Left lobe of liver (tissue), 1 donor: ENCODE results near the gene TAS2R5. TPM values are rescaled to one million over a fixed set of nuclear protein-coding genes. Genes with fewer than 3 reads are reported as not detected.

Experiments
- total RNA-seq: library from RNA; stranded (reverse); gene quantifications from one replicate; pipeline ENCODE4 v1.2.1, GENCODE V29; 2021
- donor health status: DM: no; HTN: yes; CAD: no.

TAS2R5 gene
- total RNA-seq, 1 donor from 2014 or later = 0.45 TPM

Other genes with a start within 250 kb of the TAS2R5 start
- 8.7 TPM for gene AGK, start 238.8 kb upstream of the TAS2R5 start, total RNA-seq
- 29.8 TPM for gene DENND11, start 88.1 kb upstream of the TAS2R5 start, total RNA-seq
- gene WEE2, start 81.9 kb upstream of the TAS2R5 start, total RNA-seq = not detected
- 36.7 TPM for gene SSBP1, start 51.9 kb upstream of the TAS2R5 start, total RNA-seq
- 0.58 TPM for gene TAS2R3, start 26.1 kb upstream of the TAS2R5 start, total RNA-seq
- 0.40 TPM for gene TAS2R4, start 13.5 kb upstream of the TAS2R5 start, total RNA-seq
- not detected for gene PRSS37, start 51.3 kb downstream of the TAS2R5 start, total RNA-seq
- not detected for gene OR9A4, start 126.2 kb downstream of the TAS2R5 start, total RNA-seq
- gene CLEC5A, start 156.8 kb downstream of the TAS2R5 start, total RNA-seq = 0.18 TPM
- not detected for gene TAS2R38, start 183.6 kb downstream of the TAS2R5 start, total RNA-seq
- gene MGAM, start 205.7 kb downstream of the TAS2R5 start, total RNA-seq = 0.40 TPM